GM10248 (cell line): ENCODE results near the gene TCHHL1.

Source experiments
- CTCF ChIA-PET: fragments of 300-600 bp; sonication (Branson Sonifier 250); formaldehyde crosslinking; extraction: SDS; loops from one replicate; lab custom pipeline; 2021; ENCODE audit warnings: antibody characterized with exemption; lab: Yijun Ruan, JAX
- POLR2A ChIA-PET: fragments of 350-650 bp; sonication (Branson Sonifier 250); formaldehyde crosslinking; extraction: SDS; loops from one replicate; lab custom pipeline; 2020; ENCODE audit warnings: antibody characterized with exemption; lab: Yijun Ruan, JAX
- DNase-seq: peaks from one replicate; pipeline ENCODE4 v3.0.0; 2012; ENCODE audit errors: extremely low spot score
- CTCF ChIP-seq: IDR thresholded peaks from 2 replicates; pipeline ENCODE4 v1.5.1; 2012; ENCODE audit warnings: mild to moderate bottlenecking, low read depth; ENCODE audit errors: extremely low read depth, missing control alignments, control extremely low read depth

Gene TCHHL1

GRCh38 chr1:152042030-152042429 lies 46.8 kb downstream of the TCHHL1 start:
- CTCF ChIA-PET = interaction anchor here (1.0 to 8.8 kb wide), 6 partner anchors 10 to 416 kb away, joined by 3 to 42 read pairs (median 4); no protein-coding TSS in a partner anchor
- no peak for TF ChIP-seq CTCF
- DNase-seq = no peak
- POLR2A ChIA-PET = no interaction called here

GRCh38 chr1:152039886-152040285 lies 49.0 kb downstream of the TCHHL1 start:
- no peak for TF ChIP-seq CTCF
- POLR2A ChIA-PET = interaction anchor here (0.6 kb wide), 1 partner anchor 51 kb away, joined by 3 read pairs; no protein-coding TSS in a partner anchor
- DNase-seq = no peak
- CTCF ChIA-PET = interaction anchor here (1.2 to 8.8 kb wide), 5 partner anchors 8 to 418 kb away, joined by 3 to 42 read pairs (median 5); no protein-coding TSS in a partner anchor

DNA sequence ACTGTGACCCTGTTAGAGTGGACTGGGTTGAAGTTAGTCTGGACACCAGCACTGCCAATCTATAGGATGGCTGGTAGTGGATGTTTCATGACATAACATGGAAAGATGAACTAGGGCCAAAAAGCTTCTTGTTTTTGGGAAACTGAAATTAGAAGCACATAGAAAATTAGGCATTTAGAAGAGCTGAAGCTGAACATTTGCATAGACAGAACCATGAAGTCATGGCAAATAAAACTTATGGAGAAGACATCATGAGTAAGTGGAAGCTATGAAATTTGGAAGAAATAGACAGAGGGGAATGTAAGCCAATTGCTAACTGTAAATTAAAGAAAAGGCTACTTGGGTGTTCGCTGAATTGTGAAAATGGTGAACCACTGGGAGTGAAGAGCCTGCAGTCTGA lies 49.4 kb downstream of the TCHHL1 start:
- ChIA-PET CTCF (interaction anchor here (1.2 to 8.8 kb wide), 5 partner anchors 9 to 419 kb away, joined by 3 to 42 read pairs (median 5); no protein-coding TSS in a partner anchor), POLR2A (no interaction called here)
- no peak for DNase-seq
- TF ChIP-seq CTCF = no peak

GRCh38 chr1:152038871-152039270 lies 50.0 kb downstream of the TCHHL1 start:
- ChIA-PET POLR2A (no interaction called here), CTCF (interaction anchor here (0.8 to 8.8 kb wide), 3 partner anchors 9 to 419 kb away, joined by 3 to 42 read pairs (median 4); no protein-coding TSS in a partner anchor)
- DNase-seq = no peak
- no peak for TF ChIP-seq CTCF

DNA sequence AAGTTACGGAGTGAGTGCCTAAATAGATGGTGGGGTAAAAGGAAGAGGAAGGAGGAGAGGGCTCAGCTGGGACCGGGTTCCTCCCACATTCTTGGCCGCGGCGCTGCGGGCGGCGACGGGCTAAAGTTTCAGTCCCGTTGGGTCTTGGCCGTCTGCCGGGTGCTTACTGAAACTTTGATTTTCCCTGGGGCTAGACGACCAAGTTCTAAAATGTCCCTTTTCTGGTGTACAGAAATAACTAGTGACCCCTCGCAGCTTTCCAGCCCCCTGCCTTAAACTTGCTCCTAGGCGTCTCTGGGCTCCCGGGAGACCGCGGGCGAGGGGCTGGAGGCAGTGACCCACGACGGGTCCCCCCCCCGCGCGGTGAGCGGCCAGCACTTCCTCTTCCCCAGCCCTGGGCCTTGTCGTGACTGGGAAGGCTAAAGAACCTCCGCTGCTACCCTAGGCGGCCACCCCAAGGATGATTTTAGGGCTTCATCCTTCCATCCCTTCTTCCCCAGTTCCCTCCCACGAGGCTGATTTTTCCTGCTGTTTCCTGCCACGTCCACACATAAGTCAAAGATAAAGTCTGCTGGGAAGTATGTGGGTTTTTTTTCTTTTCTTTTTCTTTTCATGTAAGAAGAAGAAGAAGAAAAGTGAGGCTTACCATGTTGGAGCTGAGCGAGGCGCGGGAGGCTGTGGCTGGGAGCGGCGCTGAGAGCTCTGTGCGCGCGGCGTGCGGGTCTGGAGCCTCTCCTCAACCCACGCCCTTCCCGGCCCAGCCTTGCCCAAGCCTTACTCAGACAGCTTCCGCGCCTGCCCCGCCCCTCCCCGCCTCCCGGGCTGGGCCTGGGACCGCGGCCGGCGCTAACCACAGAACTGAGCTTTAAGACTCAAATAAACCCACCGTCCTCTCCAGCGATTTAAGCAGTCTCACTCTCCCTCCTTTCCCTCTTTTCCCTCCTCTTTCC lies 52.3 kb downstream of the TCHHL1 start, which contains the start of gene S100A11:
TSS of gene S100A11 (minus strand) at position 738 of the 950 bp plus-strand sequence. CDS start at position 649, 89 bp downstream.
- CTCF ChIA-PET = interaction anchor here (1.0 to 8.8 kb wide), 6 partner anchors 11 to 422 kb away, joined by 3 to 42 read pairs (median 4); no protein-coding TSS in a partner anchor
- POLR2A ChIA-PET = no interaction called here
- DNase-seq = peak; percentile 66

More for the DNA sequence above, 52.3 kb downstream of the TCHHL1 start, which contains the start of gene S100A11:
- TF ChIP-seq CTCF = no peak
